NCI-H446 (cell line): ENCODE results near the gene HACD4.

Experiments used
- DNase-seq, 2 experiments: peaks; one replicate each; lab custom pipeline; 2025; lab: John Stamatoyannopoulos, UW

HACD4 gene, protein sequence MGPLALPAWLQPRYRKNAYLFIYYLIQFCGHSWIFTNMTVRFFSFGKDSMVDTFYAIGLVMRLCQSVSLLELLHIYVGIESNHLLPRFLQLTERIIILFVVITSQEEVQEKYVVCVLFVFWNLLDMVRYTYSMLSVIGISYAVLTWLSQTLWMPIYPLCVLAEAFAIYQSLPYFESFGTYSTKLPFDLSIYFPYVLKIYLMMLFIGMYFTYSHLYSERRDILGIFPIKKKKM

GRCh38 chr9:21031091-21031807, at the start of gene HACD4:
TSS of gene HACD4 (minus strand) at chr9:21031640. CDS start at chr9:21031590, 50 bp downstream.
- no peak for DNase-seq

- DNase-seq, result no peak
These were observed 49.4 kb upstream of the HACD4 start for GRCh38 chr9:21080793-21081192.

DNA sequence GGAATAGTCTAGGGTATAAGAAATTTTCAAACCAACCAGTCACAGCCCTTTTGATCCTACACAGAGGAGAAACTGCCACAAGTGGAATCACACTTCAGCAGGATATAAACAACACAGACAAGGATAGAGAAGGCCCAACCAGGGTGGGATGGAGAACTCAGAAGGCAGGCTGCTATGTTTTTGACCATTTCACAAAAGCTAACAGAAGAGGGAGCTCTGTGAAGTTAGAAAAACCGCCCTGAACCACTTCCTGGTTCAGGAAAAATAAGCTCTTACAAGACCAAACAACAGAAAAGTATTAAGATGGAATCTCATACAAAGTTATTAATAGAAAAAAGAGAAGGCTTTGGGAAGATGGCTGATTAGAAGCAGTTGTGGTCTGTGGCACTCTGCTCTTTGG, 47.3 kb upstream of the HACD4 start:
- no peak for DNase-seq

DNA sequence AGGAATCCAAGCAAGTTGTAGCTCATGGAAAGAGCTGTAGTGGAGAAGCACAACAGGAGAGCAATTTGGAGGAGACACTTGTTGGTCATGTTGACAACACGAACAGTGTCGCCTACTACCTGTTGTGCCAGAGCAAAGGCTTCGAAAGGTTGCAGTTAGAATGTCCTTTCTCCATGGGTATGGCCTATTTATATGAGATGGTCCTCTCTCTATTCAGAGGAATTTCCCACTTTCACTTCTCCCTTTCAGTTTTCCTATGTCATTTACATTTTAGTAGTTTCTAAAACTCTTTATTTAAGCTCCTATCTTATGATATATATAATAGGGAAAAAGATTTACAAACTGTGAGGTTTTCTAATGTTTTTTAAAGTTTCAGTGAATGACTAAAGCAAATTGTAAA, 46.3 kb upstream of the HACD4 start, which contains the start of gene IFNB1:
TSS of gene IFNB1 (minus strand) at position 162 of the 400 bp plus-strand sequence. CDS start at position 89, 73 bp downstream.
- no peak for DNase-seq

- no peak for DNase-seq
These were observed 44.0 kb upstream of the HACD4 start for GRCh38 chr9:21075484-21075883.

DNA sequence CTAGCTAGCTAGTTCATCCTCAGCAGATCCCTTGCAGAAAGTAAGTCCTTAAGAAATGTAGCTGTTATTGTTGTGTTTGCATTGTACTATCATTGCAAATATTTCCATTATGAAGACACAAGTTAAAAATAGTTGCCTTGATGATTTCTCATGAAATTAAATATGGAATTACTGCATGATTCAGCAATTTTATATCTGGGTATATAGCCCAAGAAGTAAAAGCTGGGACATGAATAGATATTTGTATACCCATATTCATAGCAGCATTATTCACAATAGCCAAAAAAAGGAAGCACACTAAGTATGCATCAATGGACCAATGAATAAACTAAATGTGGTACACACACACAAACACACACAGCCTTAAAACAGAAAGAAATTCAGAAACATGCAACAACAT, 39.5 kb upstream of the HACD4 start:
- no peak for DNase-seq

- peak; percentile 40 to 69 for DNase-seq
These were observed 38.7 kb upstream of the HACD4 start for GRCh38 chr9:21070171-21070571.

- DNase-seq, result no peak
These were observed 29.6 kb upstream of the HACD4 start for GRCh38 chr9:21060919-21061561.

DNA sequence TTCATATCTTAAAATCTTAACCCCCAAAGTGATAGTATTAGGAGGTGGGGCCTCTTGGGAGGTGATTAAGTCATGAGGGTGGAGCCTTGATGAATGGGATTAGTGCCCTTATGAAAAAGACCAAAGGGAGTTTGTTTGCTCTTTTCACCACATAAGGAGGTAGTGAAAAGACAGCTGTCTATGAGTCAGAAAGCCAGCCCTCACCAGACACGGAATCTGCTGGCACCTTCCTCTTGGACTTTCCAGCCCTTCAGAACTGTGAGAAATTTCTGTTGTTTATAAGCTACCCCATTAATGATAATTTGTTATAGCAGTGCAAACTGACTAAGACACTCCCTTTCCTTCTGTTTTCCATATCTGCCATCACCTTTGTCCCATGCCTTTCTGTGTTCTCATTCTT, 25.5 kb upstream of the HACD4 start:
- peak in 1 of 2 experiments; percentile 30 for DNase-seq

- DNase-seq, result no peak
These were observed 22.4 kb upstream of the HACD4 start for GRCh38 chr9:21053851-21054250.

DNA sequence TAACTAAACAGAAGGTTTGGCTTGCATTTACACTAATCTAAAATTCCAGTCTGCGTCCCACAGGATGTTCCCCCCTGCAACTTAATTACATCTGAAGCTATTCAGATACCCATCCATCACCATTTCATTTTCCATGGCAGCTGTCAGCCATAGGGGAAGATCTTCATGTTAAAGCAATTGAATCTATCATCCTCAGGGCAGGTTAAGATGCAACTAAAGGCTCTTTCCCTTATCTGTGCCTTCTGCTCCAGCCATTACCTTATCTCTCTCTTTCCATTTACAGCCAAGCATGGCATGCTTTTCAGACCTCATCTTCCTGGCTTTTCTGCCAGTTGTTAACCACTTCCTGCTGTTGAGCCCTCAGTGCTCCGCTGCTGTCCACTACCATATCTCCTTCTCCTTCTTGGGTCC, 15.8 kb upstream of the HACD4 start:
- no peak for DNase-seq

GRCh38 chr9:21043841-21044240, 12.4 kb upstream of the HACD4 start:
- DNase-seq, result no peak

DNA sequence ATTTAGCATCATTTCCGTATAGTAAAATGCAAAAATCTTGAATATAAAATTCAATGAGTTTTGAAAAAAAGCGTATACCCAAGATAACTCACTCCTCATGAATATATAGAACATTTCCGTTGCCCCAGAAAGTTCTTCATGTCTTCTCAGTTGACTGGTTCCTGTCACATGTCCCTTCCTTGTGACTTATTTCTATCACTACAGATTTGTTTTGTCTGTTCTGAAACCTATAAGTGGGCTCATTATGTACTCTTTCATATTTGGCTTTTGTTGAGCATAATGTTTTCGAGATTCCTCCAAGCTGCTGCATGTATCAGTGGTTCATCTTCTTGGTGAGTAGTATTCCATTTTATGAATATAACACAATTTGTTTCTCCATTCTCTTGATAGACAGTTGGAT, 11.0 kb upstream of the HACD4 start:
- no peak for DNase-seq

DNA sequence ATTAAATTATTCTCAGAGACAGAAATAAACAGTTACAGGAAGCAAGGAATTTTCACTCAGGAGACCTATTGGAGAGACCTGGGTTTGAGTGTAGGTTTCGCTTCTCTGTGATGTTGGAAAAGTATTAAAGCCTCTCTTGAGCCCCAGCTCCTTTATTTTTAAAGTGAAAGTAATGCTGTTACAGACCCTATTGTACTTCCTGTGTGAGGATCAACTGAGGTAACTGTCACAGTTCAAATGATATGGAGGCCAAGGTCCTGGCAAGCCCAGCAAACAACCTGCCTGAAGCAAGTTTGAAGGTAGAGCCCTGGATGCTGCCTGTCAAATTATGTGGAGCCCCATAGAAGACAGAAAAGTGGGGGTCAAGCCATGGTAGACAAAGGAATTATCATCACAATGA, 7.9 kb upstream of the HACD4 start:
- DNase-seq, result no peak

GRCh38 chr9:21037278-21037677, 5.8 kb upstream of the HACD4 start:
- DNase-seq, result no peak

DNA sequence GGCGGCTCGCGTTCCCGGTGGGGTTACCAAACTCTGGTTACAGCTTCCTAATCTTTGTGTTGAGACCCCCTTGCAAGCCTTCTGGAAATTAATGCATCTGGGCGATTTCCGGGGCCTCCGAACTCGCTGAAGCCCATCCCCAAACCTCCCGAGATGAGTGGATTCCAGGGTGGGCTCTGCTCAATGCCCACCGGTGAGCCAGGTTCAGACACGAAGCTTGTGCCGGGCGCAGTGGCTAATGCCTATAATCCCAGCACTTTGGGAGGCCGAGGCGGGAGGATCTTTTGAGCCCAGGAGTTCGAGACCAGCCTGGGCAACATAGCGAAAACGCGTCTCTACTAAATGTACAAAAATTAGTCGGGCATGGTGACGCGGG, 356 bp upstream of the HACD4 start:
- DNase-seq, result no peak

- DNase-seq, result no peak
These were observed 928 bp downstream of the HACD4 start for GRCh38 chr9:21030389-21031035.

DNA sequence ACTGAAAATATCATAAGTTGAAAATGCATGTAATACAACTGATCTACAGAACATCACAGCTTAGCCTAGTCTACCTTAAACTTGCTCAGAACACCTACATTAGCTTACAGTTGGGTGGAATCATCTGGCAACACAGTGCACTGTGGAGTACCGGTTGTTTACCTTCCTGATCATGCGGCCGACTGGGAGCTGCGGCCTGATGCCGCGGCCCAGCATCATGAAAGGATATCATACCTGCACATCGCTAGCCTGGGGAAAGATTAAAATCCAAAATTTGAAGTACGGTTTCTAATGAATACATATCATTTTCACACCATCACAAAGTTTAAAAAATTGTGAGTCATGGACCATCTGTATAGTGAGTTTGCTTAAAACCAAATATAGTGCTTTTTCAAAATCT, 1.8 kb downstream of the HACD4 start:
- no peak for DNase-seq

DNA sequence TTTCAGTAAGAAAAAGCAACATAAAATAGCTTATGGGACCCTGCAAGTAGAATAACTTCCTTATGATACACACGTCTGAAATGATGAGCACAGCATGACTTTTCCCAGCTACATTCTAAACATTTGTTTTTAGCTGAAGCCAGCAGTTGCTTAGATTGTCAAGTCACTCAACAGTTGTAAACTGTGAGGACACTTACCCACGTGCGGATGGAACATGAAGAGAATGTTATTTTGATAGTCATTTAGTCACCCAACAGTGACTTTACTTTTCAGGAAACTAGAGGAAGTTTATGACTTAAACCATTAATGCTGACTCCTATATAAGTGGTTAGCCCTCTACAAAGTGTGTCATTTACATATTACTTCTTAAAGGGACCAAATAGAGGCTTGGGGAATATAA, 3.0 kb downstream of the HACD4 start:
- no peak for DNase-seq

- no peak for DNase-seq
These were observed 4.1 kb downstream of the HACD4 start for GRCh38 chr9:21027295-21027694.

DNA sequence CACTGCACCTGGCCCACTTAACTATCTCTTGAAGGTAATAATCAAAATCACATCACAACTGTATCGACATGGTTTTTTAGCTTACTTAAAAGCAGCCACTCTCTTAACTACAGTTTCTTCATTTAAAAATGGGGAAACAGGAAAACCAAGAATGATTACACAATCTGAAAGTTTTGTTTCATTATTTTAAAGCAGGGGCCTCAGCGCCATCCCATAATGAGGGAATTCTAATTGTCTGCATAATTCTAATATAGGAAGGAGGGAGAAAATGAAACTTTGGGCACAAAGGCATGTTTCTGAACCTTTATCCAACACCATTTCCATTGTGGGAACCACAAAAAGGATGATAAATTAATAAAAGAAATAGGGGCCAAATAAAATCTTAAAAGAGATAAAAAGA, 7.6 kb downstream of the HACD4 start:
- DNase-seq, result no peak

- no peak for DNase-seq
These were observed 13.3 kb downstream of the HACD4 start for GRCh38 chr9:21018177-21018576.
